ENCODE data around the gene IFNL1.
A peak's percentile ranks its signal among the peaks of the same experiment; 100 is the strongest.
"Not testable (repeated sequence)": the region's sequence is repeated elsewhere in the genome, so short reads cannot be mapped to it uniquely, and the experiment has no call there.

The IFNL1 gene

GRCh38 chr19:39327363-39328045 is 31.3 kb downstream of the IFNL1 start:
- H3K4me3 ChIP-seq (ENCODE audit: low read depth, low read length) = no peak overlapping the region
- ChIA-PET POLR2A (no interaction called here), CTCF (interaction anchor here (0.7 to 7.1 kb wide), 34 partner anchors 8 to 375 kb away, joined by 3 to 111 read pairs (median 4); partner anchors contain the start of genes GMFG, PAK4 and SAMD4B)
- DNase-seq (ENCODE audit: low read depth, low spot score) = no peak
- no peak for TF ChIP-seq CTCF (IDR thresholded peaks at IDR 0.05; ENCODE audit: insufficient read depth, low read length, missing control alignments)

- H3K4me3 ChIP-seq (ENCODE audit: low read depth, low read length) = no peak overlapping the region
- POLR2A ChIA-PET = no interaction called here
- CTCF ChIA-PET = interaction anchor here (0.7 to 7.1 kb wide), 27 partner anchors 7 to 375 kb away, joined by 3 to 111 read pairs (median 4); partner anchors contain the start of genes GMFG, PAK4 and SAMD4B
- no peak for DNase-seq (ENCODE audit: low read depth, low spot score)
- TF ChIP-seq CTCF (IDR thresholded peaks at IDR 0.05; ENCODE audit: insufficient read depth, low read length, missing control alignments) = peak; percentile 92
Observed at GRCh38 chr19:39328046-39328705, 32.0 kb downstream of the IFNL1 start.

DNA sequence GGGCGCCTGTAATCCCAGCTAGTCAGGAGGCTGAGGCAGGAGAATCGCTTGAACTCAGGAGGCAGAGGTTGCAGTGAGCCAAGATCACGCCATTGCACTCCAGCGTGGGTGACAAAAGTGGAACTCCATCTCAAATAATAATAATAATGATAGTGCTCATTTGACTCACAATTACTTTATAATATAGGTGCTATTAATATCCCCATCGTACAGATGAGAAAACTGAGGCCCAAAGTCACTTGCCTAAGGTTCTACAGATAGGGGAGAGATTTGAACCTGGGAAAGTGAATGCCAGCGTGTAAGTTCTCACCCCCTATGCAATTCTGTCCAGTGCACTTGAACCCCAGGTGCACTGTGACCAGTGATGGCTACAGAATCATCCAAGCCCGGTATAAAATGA is 33.7 kb downstream of the IFNL1 start:
- POLR2A ChIA-PET = no interaction called here
- CTCF ChIA-PET = interaction anchor here (1.5 to 7.1 kb wide), 4 partner anchors 10 to 218 kb away, joined by 5 to 111 read pairs (median 50); partner anchors contain the start of gene SAMD4B
- H3K4me3 ChIP-seq (ENCODE audit: low read depth, low read length) = no peak overlapping the region
- DNase-seq (ENCODE audit: low read depth, low spot score) = no peak
- no peak for TF ChIP-seq CTCF (IDR thresholded peaks at IDR 0.05; ENCODE audit: insufficient read depth, low read length, missing control alignments)

GRCh38 chr19:39332293-39332692 is 36.1 kb downstream of the IFNL1 start:
- TF ChIP-seq CTCF (IDR thresholded peaks at IDR 0.05; ENCODE audit: insufficient read depth, low read length, missing control alignments) = no peak
- CTCF ChIA-PET = interaction anchor here (1.5 to 6.9 kb wide), 2 partner anchors 210 to 220 kb away, joined by 7 to 94 read pairs; no protein-coding TSS in a partner anchor
- no peak for DNase-seq (ENCODE audit: low read depth, low spot score)
- POLR2A ChIA-PET = no interaction called here
- H3K4me3 ChIP-seq (ENCODE audit: low read depth, low read length) = no peak overlapping the region

- CTCF ChIA-PET = interaction anchor here (0.6 to 1.5 kb wide), 2 partner anchors 211 to 213 kb away, joined by 3 to 7 read pairs; no protein-coding TSS in a partner anchor
- POLR2A ChIA-PET; H3K4me3 ChIP-seq (ENCODE audit: low read depth, low read length); DNase-seq (ENCODE audit: low read depth, low spot score): not testable (repeated sequence)
Observed at GRCh38 chr19:39332738-39333137, 36.5 kb downstream of the IFNL1 start.

DNA sequence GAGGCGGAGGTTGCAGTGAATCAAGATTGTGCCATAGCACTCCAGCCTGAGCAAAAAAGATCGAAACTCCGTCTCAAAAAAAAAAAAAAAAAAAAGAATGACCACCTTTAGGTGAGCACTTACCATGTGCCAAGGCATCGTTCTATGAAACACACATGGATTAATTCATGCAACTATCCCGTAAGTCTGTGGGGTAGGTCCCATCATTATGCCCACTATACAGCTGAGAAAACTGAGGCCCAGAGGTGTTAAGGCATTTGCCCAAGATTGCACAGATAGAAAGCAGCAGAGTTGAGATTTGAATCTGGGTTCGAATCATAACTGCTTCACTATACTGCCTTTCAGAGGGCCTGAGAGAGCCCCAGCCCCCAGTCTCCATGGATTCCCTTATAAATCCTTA is 37.3 kb downstream of the IFNL1 start:
- no peak for DNase-seq (ENCODE audit: low read depth, low spot score)
- ChIA-PET POLR2A (no interaction called here), CTCF (interaction anchor here (0.8 to 1.5 kb wide), 2 partner anchors 211 kb away, joined by 4 to 7 read pairs; no protein-coding TSS in a partner anchor)
- no peak for TF ChIP-seq CTCF (IDR thresholded peaks at IDR 0.05; ENCODE audit: insufficient read depth, low read length, missing control alignments)
- H3K4me3 ChIP-seq (ENCODE audit: low read depth, low read length) = no peak overlapping the region
